Activated CD8-positive, alpha-beta T cell treated with anti-CD3 and anti-CD28 coated beads, Interleukin-2, amount 10 ng/mL, durations not matched to agents 7 days and 5 days (primary cell): ENCODE results near the gene NCOA3. TPM values are rescaled to one million over a fixed set of nuclear protein-coding genes. Genes with fewer than 3 reads are reported as not detected.

Experiments
- ATAC-seq: fragments of 150-1000 bp; cut with Tn5 transposase; one replicate; pipeline ENCODE4 v1.10.0; 2021; ENCODE audit warnings: moderate library complexity
- CTCF ChIA-PET: fragments of 350-600 bp; sonication (Branson Sonifier 250); formaldehyde crosslinking; loops from one replicate; lab custom pipeline; 2021; ENCODE audit warnings: antibody characterized with exemption; lab: Charles Lee
- POLR2A ChIA-PET: fragments of 350-600 bp; sonication (Branson Sonifier 250); formaldehyde crosslinking; loops from one replicate; lab custom pipeline; 2021; ENCODE audit warnings: antibody characterized with exemption; lab: Charles Lee
- DNase-seq: peaks from one replicate; pipeline ENCODE4 v3.0.0-alpha.2; 2020
- H3K27ac Mint-ChIP-seq: one replicate; pipeline ENCODE4 v1.8.0; 2021; ENCODE audit warnings: mild to moderate bottlenecking, mixed read lengths
- H3K27me3 Mint-ChIP-seq: one replicate; pipeline ENCODE4 v1.8.0; 2021; ENCODE audit warnings: low read depth, mixed read lengths
- H3K36me3 Mint-ChIP-seq: one replicate; pipeline ENCODE4 v1.8.0; 2021; ENCODE audit warnings: low read depth, mixed read lengths
- H3K4me1 Mint-ChIP-seq: one replicate; pipeline ENCODE4 v1.8.0; 2021; ENCODE audit warnings: low read depth, mixed read lengths
- H3K4me3 Mint-ChIP-seq: one replicate; pipeline ENCODE4 v1.8.0; 2021; ENCODE audit warnings: mild to moderate bottlenecking, mixed read lengths
- H3K9me3 Mint-ChIP-seq: one replicate; pipeline ENCODE4 v1.8.0; 2022; ENCODE audit warnings: mixed read lengths; ENCODE audit not compliant: insufficient read depth
- total RNA-seq, 2 experiments: library from RNA; stranded (reverse); gene quantifications; one replicate each; pipeline ENCODE4 v1.2.3, GENCODE V29; 2021

The NCOA3 gene
- total RNA-seq, 2 experiments from 2014 or later: 57.4 to 60.1 TPM

DNA sequence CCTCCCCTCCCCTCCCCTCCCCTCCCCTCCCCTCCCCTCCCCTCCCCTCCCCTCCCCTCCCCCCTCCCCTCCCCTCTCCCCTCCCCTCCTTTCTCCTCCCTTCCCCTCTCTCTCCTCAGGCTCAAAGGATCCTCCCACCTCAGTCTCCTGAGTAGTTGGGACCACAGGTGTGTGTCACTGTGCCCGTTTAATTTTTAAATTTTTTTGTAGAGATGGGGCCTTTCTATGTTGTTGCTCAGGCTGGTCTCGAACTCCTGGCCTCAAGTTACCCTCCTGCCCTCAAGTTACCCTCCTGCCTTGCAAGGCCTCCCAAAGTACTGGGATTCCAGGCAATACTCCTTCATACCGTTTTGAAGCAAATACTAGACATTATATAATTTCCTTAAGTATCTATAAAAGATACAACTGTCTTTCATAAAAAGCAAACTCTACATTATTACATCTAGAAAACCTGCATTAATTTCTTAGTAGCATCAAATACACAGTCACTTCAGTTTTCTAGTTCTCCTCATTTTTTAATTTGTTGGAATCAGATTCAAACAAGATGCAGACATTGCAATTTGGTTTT, 39.8 kb downstream of the NCOA3 start:
- ChIA-PET CTCF (no interaction called here), POLR2A (no interaction called here)
- Mint-ChIP-seq H3K4me3 (no peak overlapping the region), H3K27me3 (no peaks in the 10 kb centered on the region), H3K9me3 (no peaks in the 10 kb centered on the region), H3K36me3 (peaks cover 29% of the 10 kb centered on the region), H3K27ac (no peak overlapping the region), H3K4me1 (peaks cover 58% of the 10 kb centered on the region)
- ATAC-seq: no peak
- DNase-seq: no peak

DNA sequence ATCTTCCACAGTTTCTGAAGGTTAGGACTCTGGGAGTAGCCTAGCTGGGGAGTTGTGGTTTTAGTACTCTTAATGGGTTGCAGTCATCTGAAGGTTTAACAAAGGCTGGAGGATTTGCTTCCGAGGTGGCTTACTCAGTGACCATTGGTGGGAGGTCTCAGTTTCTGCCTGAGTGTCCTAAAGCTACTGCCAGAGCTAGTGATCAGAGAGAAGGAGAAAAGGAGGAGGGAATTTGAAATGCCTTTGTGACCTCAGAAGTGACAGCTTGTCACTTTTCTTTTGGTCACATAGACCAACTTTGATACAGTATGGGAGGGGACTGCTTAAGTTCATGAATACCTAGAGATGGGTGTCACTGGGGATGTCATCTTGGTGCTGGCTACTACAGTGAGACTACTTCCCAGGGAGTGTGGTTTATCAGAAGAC, 41.3 kb downstream of the NCOA3 start:
- Mint-ChIP-seq H3K4me3 (no peak overlapping the region), H3K27me3 (no peaks in the 10 kb centered on the region), H3K36me3 (peaks cover 32% of the 10 kb centered on the region), H3K4me1 (peaks cover 58% of the 10 kb centered on the region), H3K27ac (peak overlapping the region; percentile 20), H3K9me3 (no peaks in the 10 kb centered on the region)
- DNase-seq (no peak), ATAC-seq (no peak)
- ChIA-PET CTCF (interaction anchor here (0.7 to 1.3 kb wide), 3 partner anchors 10 to 77 kb away, joined by 3 read pairs; no protein-coding TSS in a partner anchor), POLR2A (interaction anchor here (1.5 kb wide), 1 partner anchor 41 kb away, joined by 4 read pairs; no protein-coding TSS in a partner anchor)

GRCh38 chr20:47544240-47544639, 42.6 kb downstream of the NCOA3 start:
- no peak for ATAC-seq
- no peaks in the 10 kb centered on the region for H3K9me3 Mint-ChIP-seq
- H3K4me3 Mint-ChIP-seq: no peak overlapping the region
- POLR2A ChIA-PET: no interaction called here
- CTCF ChIA-PET: interaction anchor here (1.3 to 1.5 kb wide), 2 partner anchors 12 to 34 kb away, joined by 3 read pairs; no protein-coding TSS in a partner anchor
- DNase-seq: no peak
- H3K27ac Mint-ChIP-seq: no peak overlapping the region
- H3K27me3 Mint-ChIP-seq: no peaks in the 10 kb centered on the region
- peaks cover 51% of the 10 kb centered on the region for H3K4me1 Mint-ChIP-seq
- H3K36me3 Mint-ChIP-seq: peaks cover 31% of the 10 kb centered on the region

DNA sequence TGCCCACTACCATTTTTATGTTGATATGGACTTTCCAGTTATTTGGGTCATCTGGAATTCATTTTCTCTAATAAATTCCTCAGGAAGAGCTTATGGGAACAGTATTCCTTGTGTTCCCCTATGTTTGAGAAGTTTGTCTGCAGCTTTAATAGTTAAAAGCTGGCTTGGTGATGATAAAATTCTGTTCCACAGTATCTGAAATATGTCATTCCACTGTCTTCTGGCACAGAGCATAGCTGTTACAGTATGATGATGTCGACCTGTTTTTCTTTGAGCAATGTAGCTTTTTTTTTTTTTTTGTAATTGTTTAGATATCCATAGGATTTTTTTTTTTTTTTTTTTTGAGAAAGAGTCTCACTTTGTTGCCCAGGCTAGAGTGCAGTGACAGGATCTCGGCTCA, 43.2 kb downstream of the NCOA3 start:
- H3K36me3 Mint-ChIP-seq: peaks cover 36% of the 10 kb centered on the region
- H3K27ac Mint-ChIP-seq: no peak overlapping the region
- peaks cover 51% of the 10 kb centered on the region for H3K4me1 Mint-ChIP-seq
- ChIA-PET CTCF (interaction anchor here (0.7 to 1.5 kb wide), 2 partner anchors 34 to 1964 kb away, joined by 3 read pairs; no protein-coding TSS in a partner anchor), POLR2A (no interaction called here)
- H3K9me3 Mint-ChIP-seq: no peaks in the 10 kb centered on the region
- no peaks in the 10 kb centered on the region for H3K27me3 Mint-ChIP-seq
- no peak overlapping the region for H3K4me3 Mint-ChIP-seq
- DNase-seq: no peak
- ATAC-seq: no peak

GRCh38 chr20:47545499-47545898, 43.8 kb downstream of the NCOA3 start:
- ATAC-seq (no peak), DNase-seq (no peak)
- CTCF ChIA-PET: interaction anchor here (1.5 kb wide), 1 partner anchor 33 kb away, joined by 3 read pairs; no protein-coding TSS in a partner anchor
- H3K27me3 Mint-ChIP-seq: no peaks in the 10 kb centered on the region
- peaks cover 44% of the 10 kb centered on the region for H3K4me1 Mint-ChIP-seq
- no peaks in the 10 kb centered on the region for H3K9me3 Mint-ChIP-seq
- no peak overlapping the region for H3K4me3 Mint-ChIP-seq
- H3K36me3 Mint-ChIP-seq: peaks cover 39% of the 10 kb centered on the region
- POLR2A ChIA-PET: no interaction called here
- peak overlapping the region; percentile 8 for H3K27ac Mint-ChIP-seq

- H3K4me3 Mint-ChIP-seq: no peak overlapping the region
- DNase-seq (no peak), ATAC-seq (no peak)
- no peaks in the 10 kb centered on the region for H3K27me3 Mint-ChIP-seq
- H3K9me3 Mint-ChIP-seq: no peaks in the 10 kb centered on the region
- H3K27ac Mint-ChIP-seq: no peak overlapping the region
- peaks cover 42% of the 10 kb centered on the region for H3K36me3 Mint-ChIP-seq
- ChIA-PET POLR2A (no interaction called here), CTCF (no interaction called here)
- H3K4me1 Mint-ChIP-seq: peaks cover 42% of the 10 kb centered on the region
Measured at GRCh38 chr20:47546184-47547033, 44.7 kb downstream of the NCOA3 start.

GRCh38 chr20:47547034-47547387, 45.3 kb downstream of the NCOA3 start:
- H3K4me1 Mint-ChIP-seq: peaks cover 37% of the 10 kb centered on the region
- POLR2A ChIA-PET: interaction anchor here (0.7 kb wide), 1 partner anchor 8 kb away, joined by 3 read pairs; no protein-coding TSS in a partner anchor
- H3K36me3 Mint-ChIP-seq: peaks cover 40% of the 10 kb centered on the region
- no peak overlapping the region for H3K4me3 Mint-ChIP-seq
- no peak for ATAC-seq
- no peak overlapping the region for H3K27ac Mint-ChIP-seq
- no peaks in the 10 kb centered on the region for H3K27me3 Mint-ChIP-seq
- CTCF ChIA-PET: no interaction called here
- no peaks in the 10 kb centered on the region for H3K9me3 Mint-ChIP-seq
- no peak for DNase-seq

DNA sequence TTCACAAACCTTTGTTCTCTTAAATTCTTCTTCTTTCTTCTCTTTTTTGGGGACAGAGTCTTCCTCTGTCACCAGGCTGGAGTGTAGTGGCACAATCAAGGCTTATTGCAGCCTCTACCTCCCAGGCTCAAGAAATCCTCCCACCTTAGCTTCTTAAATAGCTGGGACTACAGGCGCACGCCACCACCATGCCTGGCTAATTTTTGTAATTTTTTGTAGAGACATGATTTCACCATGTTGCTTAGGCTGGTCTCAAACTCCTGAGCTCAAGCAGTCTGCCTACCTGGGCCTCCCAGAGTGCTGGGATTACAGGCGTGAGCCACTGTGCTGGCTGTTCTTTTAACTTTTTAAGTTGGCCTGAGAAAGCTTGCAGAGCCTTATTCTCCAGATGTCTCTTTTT, 48.0 kb downstream of the NCOA3 start:
- peaks cover 40% of the 10 kb centered on the region for H3K36me3 Mint-ChIP-seq
- H3K9me3 Mint-ChIP-seq: no peaks in the 10 kb centered on the region
- DNase-seq (no peak), ATAC-seq (no peak)
- CTCF ChIA-PET: no interaction called here
- POLR2A ChIA-PET: no interaction called here
- no peak overlapping the region for H3K27ac Mint-ChIP-seq
- no peaks in the 10 kb centered on the region for H3K27me3 Mint-ChIP-seq
- no peak overlapping the region for H3K4me3 Mint-ChIP-seq
- peaks cover 20% of the 10 kb centered on the region for H3K4me1 Mint-ChIP-seq

GRCh38 chr20:47551222-47551621, 49.5 kb downstream of the NCOA3 start:
- no peak for DNase-seq
- no peaks in the 10 kb centered on the region for H3K27me3 Mint-ChIP-seq
- H3K36me3 Mint-ChIP-seq: peaks cover 36% of the 10 kb centered on the region
- H3K27ac Mint-ChIP-seq: no peak overlapping the region
- peaks cover 20% of the 10 kb centered on the region for H3K4me1 Mint-ChIP-seq
- no peak for ATAC-seq
- CTCF ChIA-PET: interaction anchor here (1.7 kb wide), 1 partner anchor 167 kb away, joined by 5 read pairs; no protein-coding TSS in a partner anchor
- POLR2A ChIA-PET: no interaction called here
- no peak overlapping the region for H3K4me3 Mint-ChIP-seq
- no peaks in the 10 kb centered on the region for H3K9me3 Mint-ChIP-seq

- no peak overlapping the region for H3K27ac Mint-ChIP-seq
- peaks cover 34% of the 10 kb centered on the region for H3K36me3 Mint-ChIP-seq
- ChIA-PET CTCF (interaction anchor here (1.1 to 1.7 kb wide), 2 partner anchors 9 to 168 kb away, joined by 5 read pairs; no protein-coding TSS in a partner anchor), POLR2A (no interaction called here)
- H3K9me3 Mint-ChIP-seq: no peaks in the 10 kb centered on the region
- H3K4me1 Mint-ChIP-seq: peaks cover 21% of the 10 kb centered on the region
- no peaks in the 10 kb centered on the region for H3K27me3 Mint-ChIP-seq
- no peak overlapping the region for H3K4me3 Mint-ChIP-seq
- no peak for DNase-seq
- ATAC-seq: no peak
Measured at GRCh38 chr20:47551841-47552240, 50.2 kb downstream of the NCOA3 start.

- DNase-seq (no peak), ATAC-seq (no peak)
- CTCF ChIA-PET: interaction anchor here (1.7 kb wide), 1 partner anchor 169 kb away, joined by 5 read pairs; no protein-coding TSS in a partner anchor
- Mint-ChIP-seq H3K9me3 (no peaks in the 10 kb centered on the region), H3K4me3 (no peak overlapping the region), H3K27me3 (no peaks in the 10 kb centered on the region), H3K36me3 (peaks cover 33% of the 10 kb centered on the region), H3K4me1 (peaks cover 21% of the 10 kb centered on the region), H3K27ac (no peak overlapping the region)
- POLR2A ChIA-PET: no interaction called here
Measured at GRCh38 chr20:47552996-47553395, 51.3 kb downstream of the NCOA3 start.
